Endodermal cell (in vitro differentiated cells): ENCODE data around the gene GNG12. TPM values are rescaled to one million over a fixed set of nuclear protein-coding genes. Genes with fewer than 3 reads are reported as not detected.

Source experiments
- DNase-seq: peaks from one replicate; pipeline ENCODE4 v3.0.0-alpha.2; 2017
- H3K27ac ChIP-seq: 2 replicates; pipeline ENCODE4 v1.5.1; 2013; ENCODE audit warnings: mild to moderate bottlenecking, low read depth, low read length, moderate library complexity
- H3K27me3 ChIP-seq: 2 replicates; pipeline ENCODE4 v1.6.1; 2013; ENCODE audit warnings: mild to moderate bottlenecking, low read length, moderate library complexity; ENCODE audit not compliant: insufficient read depth, control insufficient read depth, poor library complexity, severe bottlenecking
- H3K36me3 ChIP-seq: 2 replicates; pipeline ENCODE4 v1.7.0; 2013; ENCODE audit warnings: mild to moderate bottlenecking, low read length, moderate library complexity; ENCODE audit not compliant: control insufficient read depth, insufficient read depth
- H3K4me1 ChIP-seq: one replicate; pipeline ENCODE4 v1.7.0; 2013; ENCODE audit warnings: low read length; ENCODE audit not compliant: control insufficient read depth, insufficient read depth
- H3K4me3 ChIP-seq: 2 replicates; pipeline ENCODE4 v1.5.1; 2013; ENCODE audit warnings: mild to moderate bottlenecking, low read length, moderate library complexity
- H3K9ac ChIP-seq: 2 replicates; pipeline ENCODE4 v1.6.1; 2013; ENCODE audit warnings: mild to moderate bottlenecking, low read length, moderate library complexity; ENCODE audit not compliant: poor library complexity, severe bottlenecking; ENCODE audit errors: extremely low read depth
- H3K9me3 ChIP-seq: 2 replicates; pipeline ENCODE4 v1.6.1; 2013; ENCODE audit warnings: mild to moderate bottlenecking, low read length, moderate library complexity; ENCODE audit not compliant: control insufficient read depth
- H3K27ac Mint-ChIP-seq: 2 replicates; pipeline ENCODE4 v1.8.0; 2020; ENCODE audit warnings: mixed read lengths
- H3K27me3 Mint-ChIP-seq: 2 replicates; pipeline ENCODE4 v1.8.0; 2021; ENCODE audit warnings: mild to moderate bottlenecking, mixed read lengths; ENCODE audit not compliant: insufficient read depth
- H3K36me3 Mint-ChIP-seq: 2 replicates; pipeline ENCODE4 v1.8.0; 2020; ENCODE audit warnings: low read depth, mixed read lengths
- H3K4me1 Mint-ChIP-seq: 2 replicates; pipeline ENCODE4 v1.8.0; 2020; ENCODE audit warnings: mixed read lengths
- H3K4me3 Mint-ChIP-seq: 2 replicates; pipeline ENCODE4 v1.8.0; 2020; ENCODE audit warnings: mild to moderate bottlenecking, moderate library complexity, mixed read lengths
- H3K9me3 Mint-ChIP-seq: 2 replicates; pipeline ENCODE4 v1.8.0; 2020; ENCODE audit warnings: mild to moderate bottlenecking, mixed read lengths
- CTCF ChIP-seq: fragments of 200-600 bp; sonication (generic); conservative IDR thresholded peaks from 2 replicates; pipeline ENCODE4 v1.5.0; 2021; ENCODE audit warnings: antibody characterized with exemption, mild to moderate bottlenecking
- WGBS, 2 experiments: methylation state at CpG; one replicate each; pipeline versions ENCODE4 v1.1.5 to v1.1.7; 2013; ENCODE audit warnings: missing lambda C conversion rate in 2 of 2, mixed read lengths in 1 of 2; ENCODE audit not compliant: insufficient coverage in 1 of 2, insufficient read length in 1 of 2; 5-methylcytosine and 5-hydroxymethylcytosine counted together
- total RNA-seq, 2 donors: library from RNA; stranded (reverse); fragmentation: NEBNext Ultra II Directional in 1 of 2; extraction: Animal tissue kit (Norgen Biotek cat#: 25700) in 1 of 2; gene quantifications; 2 replicates in 1 of 2; 3 replicates in 1 of 2; pipeline ENCODE4 v1.2.1, GENCODE V29; 2021

The GNG12 gene
- total RNA-seq, 2 donors from 2014 or later, result 7.7 to 9.2 TPM

- H3K4me1 Mint-ChIP-seq, result no peaks in the 10 kb centered on the region
- Histone ChIP-seq H3K4me1 (no peaks in the 10 kb centered on the region), H3K9ac (no peak overlapping the region), H3K9me3 (no peaks in the 10 kb centered on the region), H3K27me3 (peaks cover 7% of the 10 kb centered on the region), H3K4me3 (no peak overlapping the region), H3K27ac (no peak overlapping the region), H3K36me3 (no peaks in the 10 kb centered on the region)
- no peaks in the 10 kb centered on the region for H3K9me3 Mint-ChIP-seq
- H3K36me3 Mint-ChIP-seq, result no peaks in the 10 kb centered on the region
- 86% methylated on average over 1 of the region's 1 CpG; no CpG with 5 or more reads in 1 of the 2 experiments for WGBS, 2 experiments
- peaks cover 1% of the 10 kb centered on the region for H3K27me3 Mint-ChIP-seq
- DNase-seq, result no peak
- TF ChIP-seq CTCF, result no peak
- no peak overlapping the region for H3K4me3 Mint-ChIP-seq
- H3K27ac Mint-ChIP-seq, result no peak overlapping the region
These were observed 17.4 kb upstream of the GNG12 start for GRCh38 chr1:67850611-67851075.

- no peak overlapping the region for H3K4me3 Mint-ChIP-seq
- Histone ChIP-seq H3K27ac (no peak overlapping the region), H3K4me3 (no peak overlapping the region), H3K36me3 (no peaks in the 10 kb centered on the region), H3K27me3 (peaks cover 7% of the 10 kb centered on the region), H3K9me3 (no peaks in the 10 kb centered on the region), H3K4me1 (no peaks in the 10 kb centered on the region), H3K9ac (no peak overlapping the region)
- H3K36me3 Mint-ChIP-seq, result no peaks in the 10 kb centered on the region
- H3K9me3 Mint-ChIP-seq, result no peaks in the 10 kb centered on the region
- no peaks in the 10 kb centered on the region for H3K4me1 Mint-ChIP-seq
- H3K27me3 Mint-ChIP-seq, result peaks cover 1% of the 10 kb centered on the region
- peak; percentile 54 for DNase-seq
- no peak overlapping the region for H3K27ac Mint-ChIP-seq
- TF ChIP-seq CTCF, result peak; percentile 75
These were observed 16.9 kb upstream of the GNG12 start for GRCh38 chr1:67850151-67850551.

GRCh38 chr1:67847466-67847865 lies 14.2 kb upstream of the GNG12 start:
- H3K4me3 ChIP-seq, result no peak overlapping the region
- no peak overlapping the region for H3K4me3 Mint-ChIP-seq
- no peak overlapping the region for H3K9ac ChIP-seq
- H3K9me3 ChIP-seq, result no peaks in the 10 kb centered on the region
- DNase-seq, result no peak
- no peaks in the 10 kb centered on the region for H3K4me1 Mint-ChIP-seq
- H3K27ac ChIP-seq, result no peak overlapping the region
- no peaks in the 10 kb centered on the region for H3K36me3 Mint-ChIP-seq
- H3K9me3 Mint-ChIP-seq, result no peaks in the 10 kb centered on the region
- no peak for TF ChIP-seq CTCF
- no peaks in the 10 kb centered on the region for H3K36me3 ChIP-seq
- WGBS, 2 experiments, result 88 to 91% methylated on average over 1 to 2 of the region's 2 CpGs
- H3K4me1 ChIP-seq, result no peaks in the 10 kb centered on the region
- H3K27ac Mint-ChIP-seq, result no peak overlapping the region
- peaks cover 1% of the 10 kb centered on the region for H3K27me3 Mint-ChIP-seq
- peaks cover 5% of the 10 kb centered on the region for H3K27me3 ChIP-seq
